Retina (tissue), 1 donor: ENCODE results near the gene C5AR1.
"Not testable (repeated sequence)": the region's sequence is repeated elsewhere in the genome, so short reads cannot be mapped to it uniquely, and the experiment has no call there.

Experiments
- DNase-seq: peaks from one replicate; pipeline ENCODE4 v3.0.0-alpha.2; 2016

C5AR1 gene

DNA sequence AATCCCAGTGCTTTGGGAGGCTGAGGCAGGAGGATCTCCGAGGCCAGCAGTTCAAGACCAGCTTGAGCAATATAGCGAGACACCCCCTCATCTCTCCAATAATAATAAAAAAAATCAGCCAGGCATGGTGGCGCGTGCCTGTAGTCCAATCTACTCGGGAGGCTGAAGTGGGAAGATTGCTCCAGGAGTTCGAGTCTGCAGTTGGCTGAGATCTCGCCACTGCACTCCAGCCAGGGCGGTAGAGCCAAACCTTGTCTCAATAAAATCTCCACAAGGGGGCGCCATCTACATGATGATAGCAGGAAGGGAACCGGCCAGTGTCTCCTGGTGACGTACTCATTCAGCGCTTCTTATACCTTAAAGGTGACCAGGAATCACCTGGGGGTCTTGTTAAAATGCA lies 13.6 kb upstream of the C5AR1 start:
- peak; percentile 77 for DNase-seq

DNA sequence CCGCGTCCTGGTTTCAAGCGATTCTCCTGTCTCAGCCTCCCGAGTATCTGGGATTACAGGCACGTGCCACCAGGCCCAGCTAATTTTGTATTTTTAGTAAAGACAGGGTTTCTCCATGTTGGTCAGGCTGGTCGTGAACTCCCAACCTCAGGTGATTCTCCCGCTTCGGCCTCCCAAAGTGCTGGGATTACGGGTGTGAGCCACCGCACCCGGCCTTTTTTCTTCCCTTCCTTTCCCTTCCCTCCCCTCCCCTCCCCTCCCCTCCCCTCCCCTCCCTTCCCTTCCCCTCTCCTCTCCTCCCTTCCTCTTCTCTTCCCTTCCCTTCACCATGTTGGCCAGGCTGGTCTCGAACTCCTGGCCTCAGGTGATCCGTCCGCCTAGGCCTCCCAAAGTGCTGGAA lies 8.8 kb upstream of the C5AR1 start:
- not testable (repeated sequence) for DNase-seq

DNA sequence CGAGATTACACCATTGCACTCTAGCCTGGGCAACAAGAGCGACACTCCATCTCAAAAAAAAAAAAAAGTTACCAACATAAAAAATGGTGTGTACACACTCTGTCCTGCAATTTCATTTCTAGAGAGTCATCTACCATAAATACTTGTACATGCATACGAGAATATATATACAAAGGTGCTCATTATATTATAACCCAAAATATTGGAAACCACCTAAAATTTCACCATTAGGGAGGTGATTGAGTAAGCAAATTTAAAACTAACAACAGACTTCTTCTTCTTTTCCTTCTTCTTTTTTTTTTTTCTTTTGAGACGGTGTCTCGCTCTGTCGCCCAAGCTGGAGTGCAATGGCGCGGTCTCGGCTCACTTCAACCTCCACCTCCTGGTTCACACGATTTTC lies 7.4 kb upstream of the C5AR1 start:
- DNase-seq: no peak

DNA sequence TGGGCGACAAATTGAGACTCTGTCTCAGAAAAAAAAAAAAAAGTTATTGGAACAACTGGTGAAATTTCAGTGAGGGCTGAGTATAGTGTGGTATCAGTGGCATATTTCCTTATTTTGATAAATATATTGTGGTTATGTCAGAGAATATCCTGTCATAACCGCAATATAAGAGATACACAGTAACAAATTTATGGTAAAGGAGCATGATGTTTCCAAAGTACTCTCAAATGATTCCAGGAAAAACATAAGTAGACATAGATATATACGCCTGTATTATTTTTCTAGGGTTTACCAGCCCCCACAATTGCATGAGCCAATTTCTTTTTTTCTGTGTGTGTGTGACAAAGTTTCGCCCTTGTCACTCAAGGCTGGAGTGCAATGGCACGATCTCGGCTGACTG lies 5.7 kb upstream of the C5AR1 start:
- no peak for DNase-seq

DNA sequence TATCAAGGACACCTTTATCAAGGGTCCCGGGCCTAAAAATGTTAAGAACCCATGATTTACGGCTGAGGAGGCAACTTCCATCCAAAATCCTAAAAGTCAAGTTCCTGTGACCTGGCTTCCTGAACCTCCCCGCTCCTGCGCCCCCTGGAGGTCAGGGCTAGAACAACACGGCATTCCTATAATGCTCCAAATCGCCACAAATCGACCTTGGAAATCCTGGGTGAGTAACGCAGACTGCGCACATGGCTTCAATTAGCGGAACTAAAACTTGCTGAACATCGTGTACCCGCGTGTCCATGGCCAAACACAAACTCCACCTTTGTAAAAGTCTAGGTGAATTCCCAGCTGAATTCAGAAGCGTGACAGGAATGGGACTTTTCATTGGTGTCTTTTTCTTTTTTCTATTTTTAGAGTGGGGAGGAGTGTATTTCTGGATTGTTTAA lies 4.3 kb upstream of the C5AR1 start:
- peak; percentile 53 for DNase-seq

DNA sequence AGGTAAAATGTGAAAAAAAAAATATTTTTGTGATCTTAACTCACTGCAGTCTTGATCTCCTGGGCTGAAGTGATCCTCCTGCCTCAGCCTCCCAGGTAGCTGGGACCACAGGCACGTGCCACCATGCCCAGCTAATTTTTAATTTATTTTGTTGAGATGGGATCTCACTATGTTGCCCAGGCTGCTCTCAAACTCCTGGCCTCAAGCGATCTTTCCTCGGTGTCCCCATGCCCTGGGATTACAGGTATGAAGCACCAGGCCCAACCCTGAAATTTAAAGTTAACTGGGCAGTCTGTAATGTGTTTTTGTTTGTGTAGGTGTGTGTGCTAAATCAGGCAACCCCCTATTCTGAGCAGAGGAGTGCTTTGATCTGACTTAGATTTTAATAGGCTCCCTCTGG lies 3.4 kb upstream of the C5AR1 start:
- DNase-seq: no peak

DNA sequence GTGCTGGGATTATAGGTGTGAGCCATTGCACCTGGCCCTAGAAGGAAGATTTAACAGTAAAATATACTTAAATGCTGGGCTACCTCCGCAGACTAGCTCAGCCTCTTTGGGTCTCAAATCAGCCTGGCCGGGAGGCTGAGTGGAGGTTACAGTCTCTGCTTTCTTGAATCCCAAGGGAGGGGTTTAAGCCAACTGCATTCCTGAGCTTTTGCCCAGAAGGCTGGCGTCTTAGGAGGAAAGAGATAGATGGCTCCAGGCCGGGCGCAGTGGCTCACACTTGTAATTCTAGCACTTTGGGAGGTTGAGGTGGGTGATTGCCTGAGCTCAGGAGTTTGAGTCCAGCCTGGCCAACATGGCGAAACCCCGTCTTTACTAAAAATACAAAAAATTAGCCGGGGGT lies 623 bp upstream of the C5AR1 start:
- DNase-seq: no peak

DNA sequence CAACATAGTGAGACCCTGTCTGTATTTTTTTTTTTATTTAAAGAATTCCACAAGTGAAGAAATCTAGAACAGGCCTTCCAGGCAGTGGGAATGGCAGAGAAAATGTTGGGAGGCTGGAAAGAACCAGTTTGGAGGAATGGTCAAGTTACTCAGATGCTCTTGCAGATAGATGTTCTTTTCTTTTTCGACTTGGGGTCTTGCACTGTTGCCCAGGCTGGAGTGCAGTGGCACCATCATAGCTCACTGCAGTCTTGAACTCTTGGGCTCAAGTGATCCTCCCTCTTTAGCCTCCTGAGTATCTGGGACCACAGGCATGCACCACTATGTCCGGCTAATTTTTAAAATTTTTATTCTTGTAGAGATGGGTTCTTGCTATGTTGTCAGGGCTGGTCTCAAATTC lies 662 bp downstream of the C5AR1 start:
- no peak for DNase-seq

DNA sequence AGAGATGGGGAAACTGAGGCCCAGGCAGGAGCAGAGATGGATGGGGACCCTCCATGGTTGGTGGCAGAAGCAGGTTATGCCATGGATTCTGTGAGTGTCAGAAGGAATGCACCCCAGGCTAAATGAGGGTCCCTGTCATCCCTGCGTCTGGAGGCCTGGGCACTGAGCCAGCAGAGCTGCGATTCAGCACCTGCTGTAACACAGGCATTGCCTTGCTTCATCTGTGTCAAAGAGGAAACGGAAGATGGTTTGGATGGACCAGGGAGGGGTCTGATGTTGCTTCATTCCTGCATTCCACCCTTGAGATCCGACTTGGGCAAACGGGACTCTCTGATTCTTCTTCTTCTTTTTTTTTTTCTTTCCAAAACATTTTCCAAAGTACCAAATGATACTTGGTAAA lies 1.2 kb downstream of the C5AR1 start:
- DNase-seq: no peak

DNA sequence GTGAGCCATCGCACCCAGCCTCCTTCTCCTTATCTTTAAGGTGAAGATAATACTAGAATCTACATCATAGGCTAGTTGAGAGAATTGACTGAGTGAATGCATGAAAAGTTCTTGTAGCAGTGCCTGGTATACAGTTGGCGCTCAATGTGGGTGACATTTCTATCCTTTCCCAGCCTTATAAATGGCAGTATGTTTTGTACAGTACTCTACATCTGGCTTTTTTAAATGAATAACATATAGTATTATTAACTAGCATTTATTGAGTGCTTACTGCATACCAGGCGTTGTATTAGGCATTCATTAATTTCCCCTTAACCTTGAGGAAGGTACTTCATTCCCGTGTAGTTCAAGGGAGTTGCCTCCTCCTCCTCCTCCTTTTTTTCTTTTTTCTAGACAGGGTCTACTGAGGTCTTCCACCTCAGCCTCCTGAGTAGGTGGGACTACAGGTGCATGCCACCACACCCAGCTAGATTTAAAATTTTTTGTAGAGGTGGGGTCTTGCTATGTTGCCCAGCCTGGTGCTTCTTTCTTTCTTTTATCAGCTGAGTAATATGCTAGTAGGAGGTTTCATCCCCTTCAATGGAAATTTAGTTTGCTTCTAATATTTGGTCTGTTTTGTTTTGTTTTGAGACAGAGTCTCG lies 2.8 kb downstream of the C5AR1 start:
- DNase-seq: no peak

DNA sequence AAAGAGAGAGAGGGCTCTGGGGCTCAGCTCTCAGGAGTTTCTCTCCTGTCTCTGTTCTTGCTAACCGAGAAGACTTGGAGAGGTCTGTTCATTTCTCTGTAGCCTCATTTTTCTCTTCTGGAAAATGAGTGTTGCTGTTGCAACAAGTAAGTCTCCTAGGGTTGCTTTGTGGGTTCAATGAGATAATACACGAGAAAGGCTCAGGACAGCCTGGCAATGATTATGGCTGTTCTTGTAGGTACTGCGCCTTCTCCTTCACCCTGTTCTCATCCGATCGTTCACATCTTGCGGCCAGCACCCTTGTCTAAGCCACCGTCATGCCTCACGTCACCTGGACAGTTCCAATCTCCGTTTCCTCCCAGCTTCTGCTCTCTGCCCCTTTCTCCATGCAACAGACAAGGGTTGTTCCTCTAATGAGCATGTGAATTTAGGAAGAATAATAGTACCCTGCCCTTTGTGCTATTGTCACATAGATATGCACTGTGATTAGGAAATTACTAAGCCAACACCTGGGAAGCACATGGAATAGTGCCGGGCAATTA lies 4.2 kb downstream of the C5AR1 start:
- no peak for DNase-seq

DNA sequence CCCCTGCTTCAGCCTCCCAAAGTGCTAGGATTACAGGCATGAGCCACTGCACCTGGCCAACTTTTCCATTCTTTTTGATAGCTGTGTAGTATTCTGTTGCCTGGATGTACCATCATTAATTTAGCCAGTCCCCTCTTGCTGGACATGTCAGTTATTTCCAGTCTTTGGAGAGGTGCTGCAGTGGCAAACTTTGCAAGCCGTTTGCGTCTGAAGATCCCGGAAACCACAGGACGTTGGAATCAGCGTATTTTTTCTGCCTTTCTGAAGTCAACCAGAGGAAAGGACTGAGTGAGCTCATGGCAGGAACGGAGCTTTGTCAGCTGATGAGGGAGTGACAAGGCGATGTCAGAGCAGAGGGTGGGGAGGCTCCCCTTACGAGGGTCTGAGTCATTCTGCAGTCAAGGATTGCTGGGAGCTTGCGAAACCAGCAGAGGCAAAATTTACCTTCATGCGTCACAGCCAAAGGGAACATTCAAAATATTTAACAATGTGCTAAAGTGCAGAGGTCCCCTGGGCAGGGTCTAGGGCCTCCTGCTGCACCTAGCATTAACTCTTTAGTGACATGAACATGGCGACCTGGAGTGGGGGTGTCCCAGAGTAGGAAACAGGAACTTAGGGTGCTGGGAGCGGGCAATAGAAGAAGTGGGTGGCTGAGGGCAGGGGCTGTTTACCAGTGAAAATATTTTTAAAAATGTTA lies 5.6 kb downstream of the C5AR1 start:
- DNase-seq: no peak

DNA sequence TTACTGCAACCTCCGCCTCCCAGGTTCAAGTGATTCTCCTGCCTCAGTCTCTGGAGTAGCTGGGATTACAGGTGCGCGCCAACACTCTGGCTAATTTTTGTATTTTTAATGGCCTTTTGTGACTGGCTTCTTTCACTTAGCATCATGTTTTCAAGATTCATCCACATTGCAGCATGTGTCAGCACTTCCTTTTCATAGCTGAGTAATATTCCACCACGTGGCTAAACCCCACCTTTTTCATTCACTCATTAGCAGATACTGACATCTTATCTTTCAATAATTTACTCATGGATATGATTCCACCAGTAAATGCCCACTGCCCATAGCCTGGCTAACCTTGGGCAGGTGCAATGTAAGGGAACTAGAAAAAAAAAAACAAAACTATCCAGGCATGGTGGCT lies 6.9 kb downstream of the C5AR1 start:
- no peak for DNase-seq

DNA sequence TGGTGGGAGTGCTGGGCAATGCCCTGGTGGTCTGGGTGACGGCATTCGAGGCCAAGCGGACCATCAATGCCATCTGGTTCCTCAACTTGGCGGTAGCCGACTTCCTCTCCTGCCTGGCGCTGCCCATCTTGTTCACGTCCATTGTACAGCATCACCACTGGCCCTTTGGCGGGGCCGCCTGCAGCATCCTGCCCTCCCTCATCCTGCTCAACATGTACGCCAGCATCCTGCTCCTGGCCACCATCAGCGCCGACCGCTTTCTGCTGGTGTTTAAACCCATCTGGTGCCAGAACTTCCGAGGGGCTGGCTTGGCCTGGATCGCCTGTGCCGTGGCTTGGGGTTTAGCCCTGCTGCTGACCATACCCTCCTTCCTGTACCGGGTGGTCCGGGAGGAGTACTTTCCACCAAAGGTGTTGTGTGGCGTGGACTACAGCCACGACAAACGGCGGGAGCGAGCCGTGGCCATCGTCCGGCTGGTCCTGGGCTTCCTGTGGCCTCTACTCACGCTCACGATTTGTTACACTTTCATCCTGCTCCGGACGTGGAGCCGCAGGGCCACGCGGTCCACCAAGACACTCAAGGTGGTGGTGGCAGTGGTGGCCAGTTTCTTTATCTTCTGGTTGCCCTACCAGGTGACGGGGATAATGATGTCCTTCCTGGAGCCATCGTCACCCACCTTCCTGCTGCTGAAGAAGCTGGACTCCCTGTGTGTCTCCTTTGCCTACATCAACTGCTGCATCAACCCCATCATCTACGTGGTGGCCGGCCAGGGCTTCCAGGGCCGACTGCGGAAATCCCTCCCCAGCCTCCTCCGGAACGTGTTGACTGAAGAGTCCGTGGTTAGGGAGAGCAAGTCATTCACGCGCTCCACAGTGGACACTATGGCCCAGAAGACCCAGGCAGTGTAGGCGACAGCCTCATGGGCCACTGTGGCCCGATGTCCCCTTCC lies 10.5 kb downstream of the C5AR1 start:
- no peak for DNase-seq

DNA sequence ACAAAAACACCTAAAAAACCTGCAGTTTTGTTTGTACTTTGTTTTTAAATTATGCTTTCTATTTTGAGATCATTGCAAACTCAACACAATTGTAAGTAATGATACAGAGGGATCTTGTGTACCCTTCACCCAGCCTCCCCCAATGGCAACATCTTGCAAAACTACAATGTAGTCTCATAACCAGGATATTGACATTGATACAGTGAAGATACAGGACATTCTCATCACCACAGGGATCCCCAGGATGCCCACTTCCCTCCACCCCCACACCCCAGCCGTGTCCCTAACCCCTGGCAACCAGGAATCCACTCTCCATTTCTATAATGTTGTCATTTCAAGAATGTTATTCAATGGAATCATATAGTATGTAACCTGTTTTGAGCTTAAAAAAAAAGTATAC lies 12.0 kb downstream of the C5AR1 start:
- DNase-seq: no peak

DNA sequence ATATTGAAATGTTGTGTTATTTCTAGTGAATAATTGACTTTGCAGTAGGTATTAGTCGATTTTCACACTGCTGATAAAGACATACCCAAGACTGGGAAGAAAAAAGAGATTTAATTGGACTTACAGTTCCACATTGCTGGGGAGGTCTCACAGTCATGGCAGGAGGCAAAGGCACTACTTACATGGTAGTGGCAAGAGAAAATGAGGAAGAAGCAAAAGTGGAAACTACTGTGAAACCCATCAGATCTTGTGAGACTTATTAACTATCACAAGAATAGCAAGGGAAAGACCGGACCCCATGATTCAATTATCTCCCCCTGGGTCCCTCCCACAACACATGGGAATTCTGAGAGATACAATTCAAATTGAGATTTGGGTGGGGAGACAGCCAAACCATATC lies 12.4 kb downstream of the C5AR1 start:
- DNase-seq: no peak

DNA sequence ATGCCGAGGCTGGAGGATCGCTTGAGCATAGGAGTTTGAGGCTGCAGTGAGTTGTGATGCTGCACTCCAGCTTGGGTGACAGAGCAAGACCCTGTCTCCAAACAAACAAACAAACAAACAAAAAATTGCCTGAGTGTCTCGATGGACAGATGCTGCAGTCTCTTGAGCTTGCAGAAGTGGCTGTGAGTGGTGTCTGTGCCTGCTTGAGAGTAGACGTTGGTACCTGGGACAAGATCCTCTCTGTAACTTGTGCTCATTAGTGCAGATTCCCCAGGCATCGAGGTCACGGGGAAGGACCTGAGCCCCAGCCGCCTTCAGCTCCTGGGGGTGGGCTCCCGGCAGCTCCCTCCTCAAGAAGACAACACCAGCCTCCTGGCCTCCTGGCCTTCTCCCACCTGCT lies 13.7 kb downstream of the C5AR1 start:
- no peak for DNase-seq

DNA sequence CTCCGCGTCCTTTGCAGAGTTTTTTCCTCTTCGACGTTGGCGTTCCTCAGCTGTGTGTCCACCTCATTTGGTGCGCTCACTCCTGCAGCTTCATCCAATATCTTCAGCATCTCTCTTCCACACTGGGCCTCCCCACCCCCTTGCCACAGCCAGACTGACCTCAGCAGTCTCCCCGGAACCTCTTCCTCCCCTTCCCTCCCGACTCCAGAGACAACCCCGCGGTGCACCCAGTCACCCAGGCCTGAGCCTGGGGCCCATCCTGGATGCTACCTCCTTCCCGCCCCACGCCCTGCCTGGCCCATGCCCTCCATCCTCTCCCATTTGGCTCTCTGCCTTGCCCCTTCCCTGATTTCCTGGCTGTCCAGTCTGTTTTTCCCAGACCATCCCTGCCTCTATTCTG lies 14.2 kb downstream of the C5AR1 start:
- no peak for DNase-seq

DNA sequence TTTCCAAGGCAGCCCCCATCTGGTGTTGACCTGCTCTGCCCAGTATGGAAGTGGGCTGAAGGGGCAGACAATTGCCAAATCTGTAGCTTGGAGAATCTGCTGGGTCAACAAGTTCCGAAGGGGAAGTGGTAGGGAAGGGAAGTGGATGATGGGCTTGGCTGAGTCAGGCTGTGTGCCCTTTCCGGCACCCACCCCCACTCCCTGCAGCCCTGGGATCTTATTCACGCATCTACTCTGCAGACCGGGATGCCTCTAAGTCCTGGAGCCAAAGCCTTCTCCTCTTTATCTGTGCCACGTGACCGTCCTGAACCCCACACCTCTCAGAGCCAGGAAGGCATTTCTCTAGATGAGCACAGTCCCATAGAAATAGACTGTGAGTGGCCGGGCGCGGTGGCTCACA lies 14.8 kb downstream of the C5AR1 start:
- DNase-seq: no peak

DNA sequence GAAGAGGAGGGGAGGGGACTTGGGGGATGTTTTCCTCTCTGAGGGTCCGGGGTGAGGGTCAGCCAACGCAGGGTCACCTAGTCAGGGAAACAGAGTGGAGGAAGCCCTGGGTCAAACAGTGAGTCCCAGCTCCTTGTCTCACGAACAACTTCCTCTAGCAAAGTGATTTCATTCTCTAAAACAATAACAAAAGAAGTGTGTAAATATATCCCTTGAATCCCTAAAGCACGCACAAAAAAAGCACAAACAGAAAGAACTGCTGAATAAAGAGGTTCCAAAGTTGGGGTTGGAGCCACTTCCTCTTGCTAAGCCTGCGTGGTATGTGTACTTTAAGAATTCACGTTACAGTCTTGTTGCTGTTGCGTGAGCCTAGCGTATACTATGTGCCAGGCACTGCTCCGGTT lies 20.8 kb downstream of the C5AR1 start:
- DNase-seq: no peak

DNA sequence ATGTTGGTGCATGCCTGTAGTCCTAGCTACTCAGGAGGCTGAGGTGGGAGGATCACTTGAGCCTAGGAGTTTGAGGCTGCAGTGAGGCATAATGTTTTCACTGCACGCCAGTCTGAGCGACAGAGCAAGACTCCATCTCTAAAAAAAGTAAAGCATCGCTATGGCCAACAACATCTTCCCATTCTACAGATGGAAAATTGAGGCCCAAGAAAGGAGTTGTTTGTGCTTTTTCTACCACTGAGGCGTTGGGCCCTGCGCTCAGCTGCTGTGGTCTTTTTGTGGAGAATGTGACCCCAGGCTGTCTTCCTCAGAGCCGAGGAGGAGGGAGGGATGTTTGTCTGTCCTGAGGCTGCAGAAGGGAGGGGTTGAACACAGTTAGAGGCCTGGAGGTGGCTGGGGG lies 21.8 kb downstream of the C5AR1 start:
- no peak for DNase-seq

DNA sequence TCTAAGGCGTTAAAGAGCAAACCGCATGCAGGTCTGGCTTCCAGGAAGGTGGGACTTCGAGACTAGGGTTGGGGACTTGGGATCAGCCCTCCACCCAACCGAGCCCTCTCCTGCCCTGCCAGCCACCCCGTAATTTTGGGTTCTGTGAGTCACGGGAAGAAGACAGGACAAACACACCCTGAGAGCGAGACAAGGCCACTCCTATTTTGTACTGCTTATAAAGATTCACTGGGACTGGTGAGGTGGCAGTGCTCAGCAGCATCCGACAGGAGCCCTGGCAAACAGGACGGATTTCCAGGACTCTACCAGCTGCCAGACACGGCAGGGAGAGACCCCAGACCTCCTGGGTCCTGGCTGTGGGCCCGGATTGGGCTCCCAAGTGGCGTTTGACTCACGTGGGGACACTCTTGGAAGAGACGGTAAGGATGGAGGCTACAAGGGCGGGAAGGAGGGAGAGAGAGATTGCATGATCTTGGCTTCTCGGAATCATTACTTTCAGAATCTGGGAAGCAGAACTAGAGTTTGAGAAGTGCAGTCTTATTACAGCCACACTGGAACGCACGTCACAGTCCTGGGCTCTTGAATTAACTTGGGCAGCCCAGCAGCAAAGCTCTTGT lies 22.4 kb downstream of the C5AR1 start, which contains the start of gene C5AR2:
Gene C5AR2, plus strand, starts transcription at position 245 of the 617 bp plus-strand sequence. CDS start 8,625 bp downstream, outside the sequence.
- DNase-seq: no peak
